Measurements from ENCODE around the gene SVIL.
A peak's percentile ranks its signal among the peaks of the same experiment; 100 is the strongest.
"Not testable (repeated sequence)": the region's sequence is repeated elsewhere in the genome, so short reads cannot be mapped to it uniquely, and the experiment has no call there.

The SVIL gene

DNA sequence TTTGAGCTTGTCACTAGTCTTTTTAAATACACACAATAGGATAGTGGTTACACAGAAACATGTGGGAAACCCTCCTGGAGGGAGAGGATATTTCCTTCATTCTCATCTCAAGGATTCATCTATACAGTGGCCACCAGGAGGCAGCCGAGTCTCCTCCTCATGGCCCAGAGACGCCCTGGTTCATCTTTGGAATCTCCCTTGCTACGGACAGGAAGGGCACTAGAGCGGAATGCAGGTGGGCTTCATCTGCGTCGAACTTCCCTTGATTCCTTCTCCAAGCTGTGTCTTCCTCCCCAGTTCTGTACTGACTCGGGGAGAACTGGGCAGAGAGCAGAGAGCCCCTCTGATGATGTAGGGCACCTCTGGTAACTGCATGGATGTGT lies 146.9 kb downstream of the SVIL start:
- DNase-seq (ENCODE audit: low read depth, low spot score), result not testable (repeated sequence)

DNA sequence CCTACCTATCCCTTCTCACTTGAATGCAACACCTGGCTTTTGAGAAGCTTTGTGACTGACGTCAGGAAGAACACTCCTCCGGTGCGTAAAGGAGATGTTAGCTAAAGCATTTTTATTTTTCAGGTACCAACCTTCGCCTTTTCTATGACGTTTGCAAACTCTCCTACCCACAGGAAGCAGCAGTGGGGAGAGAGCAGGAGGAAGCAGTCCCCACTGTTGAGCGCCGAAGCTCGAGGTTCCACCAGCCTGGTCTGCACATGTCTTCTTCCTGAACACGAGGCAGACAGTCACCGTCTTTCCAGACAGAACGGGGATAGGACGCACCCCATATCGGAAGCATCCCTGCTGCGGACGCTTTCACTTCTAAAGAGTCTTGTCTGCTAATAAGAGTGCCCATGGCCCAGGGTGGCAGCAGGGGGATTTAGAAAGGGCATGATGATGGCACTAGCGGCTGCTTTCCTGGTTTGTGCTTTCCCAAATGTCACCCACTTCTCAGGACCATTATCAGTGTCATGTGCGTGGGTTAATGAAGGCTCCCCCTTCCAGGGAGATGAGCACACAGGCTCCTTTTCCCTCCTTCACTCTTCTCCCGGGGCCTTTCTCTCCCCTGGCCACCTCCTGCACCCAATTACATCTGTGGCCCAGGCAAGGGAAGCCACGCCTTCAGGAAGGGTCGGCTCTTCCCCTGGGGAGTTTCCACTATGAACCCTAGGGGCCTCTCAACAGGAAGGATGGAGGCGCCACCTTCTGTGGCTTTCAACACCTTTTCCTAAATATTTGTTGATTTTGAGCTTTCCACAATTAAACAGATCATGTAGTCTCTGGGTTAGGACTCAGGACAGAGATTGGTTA lies 147.5 kb downstream of the SVIL start:
- DNase-seq (ENCODE audit: low read depth, low spot score), result not testable (repeated sequence)

DNA sequence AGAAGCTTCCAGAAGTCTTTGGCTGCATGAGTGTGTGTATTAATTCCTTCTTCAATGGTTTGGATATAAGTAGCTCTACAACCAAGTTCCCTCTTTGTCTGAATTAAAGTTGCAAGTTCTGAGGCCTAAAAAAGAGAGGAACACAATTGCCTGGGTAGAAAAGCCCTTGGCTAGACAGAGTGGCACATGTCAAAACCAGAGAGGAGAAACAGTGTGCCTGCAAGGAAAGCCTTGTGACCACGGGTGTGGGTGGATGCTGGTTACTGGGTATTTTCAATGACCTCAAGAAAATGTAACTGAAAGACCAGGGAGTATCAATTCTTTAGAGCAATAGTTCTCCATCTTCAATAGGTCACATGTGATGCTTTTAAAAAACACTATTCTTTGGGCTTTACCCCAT lies 148.3 kb downstream of the SVIL start:
- DNase-seq (ENCODE audit: low read depth, low spot score), result no peak

DNA sequence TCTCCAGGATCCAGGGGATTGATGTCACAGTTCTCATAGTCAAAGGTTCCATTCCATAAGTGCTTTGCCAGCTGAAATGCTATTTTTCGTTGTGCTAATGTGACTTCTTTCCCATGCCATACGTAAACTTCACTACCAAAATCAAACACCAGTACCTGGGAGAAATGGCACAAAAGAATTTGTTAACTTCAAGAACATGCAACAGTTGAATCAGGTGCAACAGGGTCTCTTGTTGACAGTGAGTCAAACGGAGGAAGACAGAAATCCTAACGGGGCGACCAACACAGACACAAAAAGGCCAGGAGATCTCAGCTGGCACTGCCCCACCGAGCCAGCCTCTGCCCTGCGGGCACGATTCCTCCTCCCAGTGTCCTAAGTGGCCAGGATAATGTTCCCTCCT lies 150.1 kb downstream of the SVIL start:
- DNase-seq (ENCODE audit: low read depth, low spot score), result not testable (repeated sequence)

DNA sequence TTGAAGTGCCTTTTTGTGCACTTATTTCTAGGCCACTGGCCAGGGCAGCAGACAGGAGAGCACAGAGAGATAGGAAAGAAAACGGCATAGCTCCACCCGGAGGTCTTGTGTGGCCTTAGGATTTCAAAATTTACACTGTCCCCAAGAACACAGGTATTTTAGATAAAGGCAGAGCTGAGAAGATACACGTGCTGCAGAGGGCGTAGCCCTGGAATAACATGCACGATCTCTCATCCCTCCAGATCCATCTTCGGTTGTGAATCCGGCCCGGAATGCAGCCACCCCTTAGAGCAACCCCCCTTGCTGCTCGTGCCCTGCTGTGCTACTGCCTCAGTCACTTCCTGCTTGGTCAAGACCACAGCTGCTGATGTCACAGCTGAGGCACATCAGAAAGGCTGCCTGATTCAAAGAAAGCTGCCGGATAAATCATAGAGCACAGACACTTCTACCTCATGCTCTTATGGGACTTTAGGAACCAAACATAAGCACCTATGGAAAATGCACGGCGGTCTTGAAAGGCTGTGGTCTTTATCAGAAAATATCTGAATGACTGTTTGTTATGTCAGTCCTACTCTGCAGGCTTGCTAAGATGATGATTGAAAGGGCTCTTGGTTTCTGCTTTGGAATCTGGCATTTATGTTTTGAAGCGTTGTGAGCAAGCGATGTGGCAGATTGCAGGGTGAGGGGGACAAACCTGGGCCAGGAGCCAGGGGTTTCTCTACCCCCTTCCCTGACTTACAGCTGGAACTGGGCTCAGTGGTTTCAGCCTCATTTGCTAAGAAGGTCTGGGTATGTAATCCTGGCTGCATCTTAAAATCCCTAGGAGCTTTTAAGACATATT lies 152.0 kb downstream of the SVIL start:
- DNase-seq (ENCODE audit: low read depth, low spot score), result peak; percentile 56

DNA sequence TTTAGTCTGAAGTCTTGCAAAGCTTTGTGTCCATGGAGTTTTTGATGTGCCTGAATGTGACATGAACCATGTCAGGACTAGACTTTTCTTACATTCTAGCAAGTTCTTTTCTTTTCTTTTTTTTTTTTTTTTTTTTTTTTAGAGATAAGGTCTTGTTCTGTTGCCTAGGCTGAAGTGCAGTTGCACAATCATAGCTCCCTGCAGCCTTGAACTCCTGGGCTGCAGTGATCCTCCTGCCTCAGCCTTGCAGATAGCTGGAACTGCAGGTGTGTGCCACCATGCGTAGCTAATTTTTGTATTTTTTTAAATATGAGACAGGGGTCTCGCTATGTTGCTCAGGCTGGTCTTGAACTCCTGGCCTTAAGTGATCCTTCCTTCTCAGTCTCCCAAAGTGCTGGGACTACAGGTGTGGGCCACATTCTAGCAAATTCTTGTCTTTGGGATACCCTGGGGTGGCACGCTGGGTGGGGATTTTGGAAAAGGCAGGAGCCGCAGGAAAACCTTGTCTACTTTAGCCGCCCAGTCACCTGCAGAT lies 152.8 kb downstream of the SVIL start:
- DNase-seq (ENCODE audit: low read depth, low spot score), result no peak

DNA sequence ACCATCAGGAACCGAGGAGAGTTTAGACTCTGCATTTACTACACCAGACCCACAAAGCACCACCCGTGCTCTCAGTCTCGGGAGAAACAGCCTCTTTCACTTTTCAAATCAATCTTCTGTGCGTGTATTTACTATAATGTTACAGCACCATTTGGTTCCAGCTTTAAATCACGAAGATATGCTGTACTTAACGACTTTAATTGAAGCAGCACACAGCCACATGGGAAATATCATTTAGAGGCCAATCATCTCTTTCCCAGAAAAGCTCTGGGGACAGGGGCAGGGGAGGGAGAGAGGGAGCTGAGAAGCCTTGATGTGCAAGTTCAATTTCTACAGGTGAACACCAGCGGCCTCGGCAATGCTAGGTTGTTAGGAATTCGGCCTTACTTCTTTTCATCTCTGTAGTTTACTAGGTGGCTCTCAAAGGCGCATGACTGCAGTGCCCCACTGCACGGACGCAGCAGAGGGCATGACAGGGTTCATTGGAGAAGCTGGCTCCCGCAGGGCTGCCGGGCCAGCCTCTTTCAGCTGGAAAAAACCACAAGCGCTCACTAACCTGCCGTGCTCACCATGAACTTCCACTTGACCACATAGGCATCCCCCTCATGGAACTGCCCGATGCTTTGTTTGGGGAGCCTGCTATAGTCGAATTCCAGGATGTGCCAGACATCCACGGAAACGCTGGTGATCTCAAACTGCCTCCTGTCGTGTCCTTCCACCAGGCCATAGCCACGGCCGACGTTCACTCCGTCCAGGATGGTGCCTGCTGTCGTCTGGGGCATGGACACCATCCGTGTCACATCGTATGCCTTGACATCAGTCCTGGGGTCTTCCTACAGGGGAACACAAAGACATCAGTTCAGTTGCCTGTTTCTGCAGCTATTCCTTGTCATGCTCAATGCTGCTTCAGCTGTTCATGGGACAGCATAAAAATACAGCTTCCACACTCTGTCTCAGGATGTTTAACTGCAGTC lies 154.5 kb downstream of the SVIL start:
- DNase-seq (ENCODE audit: low read depth, low spot score), result no peak

DNA sequence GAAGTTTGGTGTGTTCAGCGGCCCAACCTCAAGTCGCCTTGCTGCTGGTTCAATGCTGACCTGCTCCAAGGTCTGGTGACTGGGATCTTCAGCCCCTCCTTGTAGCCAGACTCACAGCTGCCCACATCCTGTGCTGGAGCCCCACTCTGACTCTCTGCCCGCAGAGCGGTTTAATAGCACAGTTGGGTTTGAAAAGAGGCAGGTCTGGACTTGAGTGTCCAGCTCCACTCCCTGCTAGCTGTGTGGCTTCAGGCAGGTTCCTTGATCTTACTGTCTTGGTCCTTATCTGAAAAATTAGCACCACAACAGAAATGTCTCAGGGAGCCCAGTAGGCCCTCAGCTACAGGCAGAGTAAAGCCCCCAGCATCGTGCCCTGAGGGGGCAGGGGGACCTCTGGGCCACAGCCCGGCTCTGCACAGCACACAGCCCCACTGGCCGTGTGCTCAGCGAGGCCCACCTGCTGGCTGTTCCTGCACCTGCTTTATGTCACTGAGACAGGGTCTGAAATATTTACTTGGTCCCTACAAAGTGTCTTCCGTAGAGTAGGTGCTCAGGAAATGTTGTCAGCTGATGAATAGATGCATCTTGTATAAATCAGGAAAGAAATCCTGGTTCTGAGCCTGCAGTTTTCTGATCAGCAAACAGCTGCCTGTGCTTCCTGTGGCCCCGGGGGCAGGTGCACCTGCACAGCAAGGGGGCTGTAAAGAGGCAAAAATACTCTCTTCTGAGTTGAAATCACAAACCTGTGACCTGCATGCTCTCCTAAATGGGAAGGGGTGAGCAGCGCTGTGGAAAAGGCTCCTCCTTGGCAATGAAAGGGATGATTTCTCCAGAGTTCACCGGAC lies 155.5 kb downstream of the SVIL start:
- no peak for DNase-seq (ENCODE audit: low read depth, low spot score)

DNA sequence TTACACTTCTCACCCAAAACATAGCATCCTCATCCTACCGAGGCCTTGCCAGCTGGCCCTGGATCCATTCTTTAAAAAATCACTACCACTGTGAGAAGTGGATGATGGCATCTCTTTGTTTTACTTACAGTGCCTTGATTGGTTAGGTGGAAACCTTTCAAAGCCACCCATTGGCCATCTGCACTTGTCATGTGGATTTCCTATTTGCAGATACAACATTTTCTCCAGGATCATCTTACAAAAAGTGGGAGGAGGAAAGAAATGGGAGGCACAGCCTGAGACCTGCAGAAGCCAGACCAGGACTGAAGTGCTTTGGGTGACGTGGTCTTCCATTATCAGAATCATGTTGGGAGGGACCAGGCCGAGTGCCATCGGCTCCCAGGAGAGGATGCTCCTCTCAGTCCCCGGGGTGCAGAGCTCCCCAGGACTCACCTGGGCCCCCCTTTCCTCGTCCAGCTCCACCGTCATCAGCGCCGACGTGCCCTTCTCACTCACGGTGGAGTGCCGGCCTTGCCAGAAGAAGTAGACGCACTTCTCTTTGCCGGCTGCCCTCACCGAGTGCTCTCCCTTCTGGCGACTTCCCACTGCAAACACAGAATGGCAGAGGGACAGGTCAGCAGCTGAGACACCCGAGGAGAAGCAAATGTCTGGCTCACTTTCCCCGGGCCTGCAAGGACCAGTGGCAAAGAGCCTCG lies 161.2 kb downstream of the SVIL start:
- no peak for DNase-seq (ENCODE audit: low read depth, low spot score)

DNA sequence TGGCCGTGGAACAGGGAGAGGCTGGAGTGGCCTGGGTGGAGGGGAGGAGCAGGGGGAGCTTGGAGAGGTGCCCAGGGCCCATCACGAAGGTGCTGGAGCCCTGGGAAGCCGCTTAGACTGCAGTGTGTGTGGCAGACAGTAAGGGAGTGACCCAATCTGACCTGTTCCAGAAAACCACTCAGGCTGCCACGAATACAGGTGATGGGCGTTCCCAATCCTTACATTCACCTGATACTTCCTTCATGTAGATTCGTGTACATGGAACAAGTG lies 161.7 kb downstream of the SVIL start:
- no peak for DNase-seq (ENCODE audit: low read depth, low spot score)

DNA sequence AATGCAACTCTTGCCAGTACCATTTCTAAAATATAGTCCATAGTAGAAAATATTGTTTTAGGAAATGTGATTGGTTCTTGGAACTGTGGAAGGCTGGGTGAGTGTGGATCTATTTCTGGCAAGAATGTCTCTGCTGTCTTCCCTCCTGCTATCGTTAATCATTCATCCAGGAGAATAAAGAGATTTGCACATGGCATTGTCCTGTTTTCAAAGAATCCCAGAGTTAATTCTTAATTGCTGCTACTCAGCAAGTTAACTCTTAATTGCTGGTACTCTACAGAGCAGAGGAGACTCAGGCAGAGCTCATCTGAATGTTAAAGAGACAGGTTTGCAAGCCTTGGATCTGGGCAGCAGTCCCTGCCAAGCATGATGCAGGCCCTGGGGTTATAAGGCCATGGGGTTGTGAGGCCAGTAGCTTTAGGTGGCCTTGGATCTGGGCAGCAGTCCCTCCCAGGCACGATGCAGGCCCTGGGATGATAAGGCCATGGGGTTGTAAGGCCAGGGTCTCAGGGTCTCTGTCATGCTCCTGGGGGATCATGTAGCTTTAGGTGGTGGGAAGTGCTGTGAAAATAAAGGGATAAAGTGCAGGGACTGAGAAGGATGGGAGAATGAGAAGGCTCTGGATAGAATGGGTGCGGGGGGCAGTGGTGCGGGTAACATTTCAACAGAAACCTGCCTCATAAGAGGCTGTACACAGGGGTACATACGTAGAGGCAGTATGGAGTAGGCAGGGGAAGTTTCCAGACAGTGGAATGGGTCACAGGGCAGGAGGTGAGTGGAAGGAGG lies 162.3 kb downstream of the SVIL start:
- DNase-seq (ENCODE audit: low read depth, low spot score), result no peak

DNA sequence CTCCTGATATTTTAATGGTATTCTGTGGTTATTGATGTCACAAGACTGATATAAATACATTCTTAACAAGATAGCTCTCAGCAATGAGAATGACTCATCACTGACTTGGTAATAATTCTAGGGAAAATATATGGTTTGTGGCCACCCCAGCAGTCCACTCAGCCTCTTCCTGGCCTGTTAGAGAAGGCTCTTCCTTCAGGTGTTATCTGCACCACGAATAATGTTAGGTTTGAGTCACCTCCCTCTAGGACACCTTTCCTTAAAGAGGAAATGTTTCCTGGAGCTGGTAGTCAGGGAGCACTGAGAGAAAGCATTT lies 163.3 kb downstream of the SVIL start:
- DNase-seq (ENCODE audit: low read depth, low spot score), result peak; percentile 37

DNA sequence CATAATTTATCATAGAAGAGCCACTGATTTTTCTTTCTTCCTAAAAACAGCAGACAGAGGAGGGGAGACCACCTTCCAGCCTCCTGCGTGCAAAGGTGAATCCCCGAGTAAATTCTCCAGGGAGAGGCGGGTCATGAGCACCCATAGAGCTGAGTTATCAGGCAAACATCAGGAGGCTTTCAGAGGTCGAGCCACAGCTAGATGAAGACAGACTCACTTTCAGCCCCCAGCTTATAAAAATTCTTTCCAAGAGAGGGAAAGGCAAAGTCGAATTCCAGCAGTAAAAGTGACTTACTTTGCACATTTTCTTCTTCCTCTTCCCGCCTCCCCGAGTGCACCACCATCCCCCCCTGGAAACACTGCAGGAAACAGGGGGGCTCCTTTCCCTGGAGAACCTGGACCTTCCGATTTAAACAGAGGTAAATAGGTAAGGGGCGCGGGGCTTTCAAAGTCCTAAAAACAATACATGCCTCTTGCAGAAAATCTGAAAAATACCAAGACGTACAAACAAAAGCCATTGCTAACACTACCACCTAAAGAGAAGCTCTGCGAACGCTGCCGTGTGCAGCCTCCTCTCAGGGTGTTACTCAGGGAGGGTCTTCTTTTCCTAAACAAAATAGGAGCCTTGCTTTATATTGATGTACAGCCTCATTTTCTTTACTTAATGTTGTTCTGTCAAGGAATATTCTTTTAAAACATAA lies 163.8 kb downstream of the SVIL start:
- no peak for DNase-seq (ENCODE audit: low read depth, low spot score)

DNA sequence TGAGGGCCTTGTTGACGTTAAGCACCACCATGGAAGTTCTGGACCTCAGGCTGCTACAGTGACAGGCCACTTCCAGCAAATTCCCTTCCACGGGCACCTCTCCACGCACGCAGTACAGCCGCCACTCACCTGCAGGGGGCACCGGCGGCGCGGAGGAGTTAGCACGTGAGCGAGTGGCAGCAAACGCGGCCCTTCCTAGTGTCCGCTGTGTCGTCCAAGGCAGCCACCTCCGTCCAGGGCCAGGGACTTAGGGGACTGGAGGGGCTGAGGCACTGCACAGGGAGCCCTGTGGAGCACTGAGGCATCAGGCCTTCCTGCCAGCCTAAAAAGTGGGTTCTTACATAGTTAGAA lies 164.4 kb downstream of the SVIL start:
- no peak for DNase-seq (ENCODE audit: low read depth, low spot score)

DNA sequence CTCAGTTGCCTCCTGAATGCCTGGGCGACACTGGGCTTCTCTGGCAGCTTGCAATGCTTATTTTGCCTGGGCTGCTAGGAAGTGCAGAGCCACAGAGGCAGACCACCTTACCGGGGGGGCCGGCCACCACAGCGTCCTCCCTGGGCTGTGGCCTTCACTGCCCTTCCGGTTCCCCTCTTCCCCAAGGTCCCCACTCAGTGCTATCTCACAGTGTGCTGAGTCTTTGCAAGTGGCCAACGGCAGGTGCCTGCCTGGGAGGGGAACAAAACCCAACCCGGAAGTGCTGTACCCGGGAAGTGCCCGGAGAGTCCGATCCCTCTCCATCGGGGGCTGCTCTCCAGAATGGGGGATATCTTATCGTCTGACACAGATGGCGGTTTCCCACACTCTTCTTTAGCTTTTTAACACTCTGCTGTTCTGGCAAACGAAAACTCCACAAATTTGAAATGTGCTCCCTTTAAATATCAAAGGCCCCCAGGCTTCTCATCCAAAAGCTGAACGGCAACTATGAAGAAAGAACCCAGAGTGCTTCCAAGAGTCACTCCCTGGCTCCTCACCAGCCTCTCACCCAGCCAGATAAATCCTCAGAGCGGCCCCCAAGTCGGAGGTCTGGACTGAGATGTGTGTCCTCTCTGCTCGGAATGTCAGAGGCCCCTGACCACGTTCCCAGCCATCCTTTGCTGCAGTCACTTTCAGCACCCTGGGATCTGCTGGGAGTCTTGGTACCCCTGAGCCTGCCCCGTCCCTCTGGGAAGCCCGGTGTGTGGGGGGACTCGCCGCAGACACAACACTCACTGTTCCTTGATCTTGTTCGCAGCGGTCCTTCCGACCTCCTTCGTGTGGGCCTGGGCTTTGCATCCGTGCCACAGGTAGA lies 165.1 kb downstream of the SVIL start:
- no peak for DNase-seq (ENCODE audit: low read depth, low spot score)

DNA sequence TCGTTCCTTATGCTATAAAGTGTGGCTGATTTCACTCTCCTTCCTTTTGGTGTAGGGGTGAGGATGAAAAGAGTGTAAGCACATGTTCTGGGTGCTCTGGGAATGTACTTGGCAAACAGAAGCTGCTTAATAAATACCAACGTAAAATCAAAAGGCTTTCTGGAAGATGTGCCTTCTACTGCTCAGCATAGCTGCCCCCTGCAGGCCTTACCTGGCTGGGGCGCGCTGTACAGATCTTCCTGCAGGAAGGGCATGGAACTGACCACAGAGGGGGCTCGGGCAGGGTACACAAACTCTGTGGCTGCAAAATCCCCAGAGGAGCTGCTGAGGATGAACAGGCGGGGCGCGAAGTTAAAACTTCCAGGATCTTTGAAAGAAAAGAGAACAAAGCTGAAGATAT lies 169.4 kb downstream of the SVIL start:
- DNase-seq (ENCODE audit: low read depth, low spot score), result no peak

DNA sequence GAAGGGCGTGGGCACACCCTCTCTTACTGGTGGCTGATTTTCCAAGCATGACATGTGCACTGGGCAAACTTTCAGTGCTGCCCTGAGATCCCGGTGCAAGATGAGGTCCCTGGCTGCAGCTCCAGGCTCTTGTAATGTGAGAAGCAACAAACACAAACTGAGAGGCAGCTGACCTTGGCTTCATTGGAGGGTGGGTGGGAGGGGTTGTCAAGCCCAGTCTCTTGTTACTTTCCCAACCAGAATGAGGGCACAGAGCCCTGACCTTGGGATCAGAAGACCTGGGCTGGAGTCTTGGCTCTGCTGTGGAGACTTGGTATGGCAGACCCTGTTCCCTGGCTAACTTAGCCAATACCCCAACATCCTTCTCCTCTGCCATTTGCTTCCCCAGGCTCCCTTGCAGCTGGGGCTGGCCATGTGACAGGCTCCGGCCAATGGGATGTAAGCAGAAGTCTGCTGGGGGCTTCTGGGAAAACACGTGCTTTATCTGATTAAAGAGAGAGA lies 170.1 kb downstream of the SVIL start:
- DNase-seq (ENCODE audit: low read depth, low spot score), result not testable (repeated sequence)

DNA sequence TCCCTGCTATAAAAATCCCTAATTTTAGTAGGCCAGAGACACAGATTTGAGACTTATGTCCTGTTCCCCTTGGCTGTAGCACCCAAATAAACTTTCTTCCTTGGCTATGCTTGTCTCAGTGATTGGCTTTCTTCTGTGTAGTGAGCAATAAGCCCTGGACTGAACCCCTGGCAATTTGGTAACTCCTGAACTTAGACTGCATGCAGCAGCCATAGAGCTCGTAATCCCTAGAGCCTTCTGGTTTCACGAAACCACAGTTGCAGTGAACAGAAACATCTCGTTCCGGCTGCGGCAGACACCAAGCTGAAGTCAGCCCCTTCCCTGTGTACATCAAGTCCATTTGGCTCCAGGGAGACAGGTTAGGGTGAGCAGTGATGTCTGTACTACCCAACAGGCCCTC lies 173.7 kb downstream of the SVIL start:
- no peak for DNase-seq (ENCODE audit: low read depth, low spot score)

All from smooth muscle cell of the brain vasculature (primary cell).